NAMALWA (cell line): ENCODE measurements around the gene TNNT1.
"Not testable (repeated sequence)": the region's sequence is repeated elsewhere in the genome, so short reads cannot be mapped to it uniquely, and the experiment has no call there.

Experiments
- DNase-seq: peaks from one replicate; pipeline ENCODE4 v3.0.0-alpha.2; 2015; ENCODE audit warnings: low spot score

TNNT1 gene

DNA sequence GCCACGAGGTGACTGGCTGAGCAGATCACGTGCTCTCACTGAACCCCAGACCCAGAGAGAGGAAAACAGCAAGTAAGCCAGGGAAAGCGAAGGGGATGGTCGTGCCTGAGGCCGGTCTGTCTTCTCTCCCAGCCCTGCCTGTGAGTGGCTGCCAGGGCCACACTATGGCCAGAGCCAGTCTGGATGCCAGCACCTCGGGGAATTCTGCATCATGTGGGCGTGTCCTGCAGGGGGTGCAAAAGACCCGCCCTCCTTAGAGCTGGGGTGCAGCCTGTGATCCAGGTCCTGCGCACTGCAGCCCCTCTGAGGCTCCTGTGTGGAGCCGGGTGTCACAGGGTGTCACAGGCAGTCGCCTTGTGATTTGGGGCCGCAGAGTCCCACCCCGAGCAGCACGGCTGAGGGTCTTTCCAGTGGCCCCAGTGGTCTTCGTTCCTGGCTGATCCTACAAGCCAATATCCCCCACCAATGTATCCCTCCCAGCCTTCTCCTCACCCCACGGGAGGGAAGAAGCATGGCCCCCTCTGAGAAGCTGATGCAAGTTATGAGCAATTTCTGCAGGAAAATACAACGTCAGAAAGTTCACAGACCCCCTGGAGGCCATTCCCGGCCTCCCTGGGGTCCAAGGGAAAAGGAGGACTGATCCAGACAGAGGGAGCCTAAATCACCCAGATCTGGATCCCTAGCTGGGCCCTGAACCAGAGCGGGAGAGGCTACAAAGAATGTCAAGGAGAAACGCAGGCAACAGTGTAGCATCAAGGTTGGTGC is 39.3 kb downstream of the TNNT1 start:
- DNase-seq: no peak

GRCh38 chr19:55107252-55107651 is 41.8 kb downstream of the TNNT1 start:
- DNase-seq: not testable (repeated sequence)

DNA sequence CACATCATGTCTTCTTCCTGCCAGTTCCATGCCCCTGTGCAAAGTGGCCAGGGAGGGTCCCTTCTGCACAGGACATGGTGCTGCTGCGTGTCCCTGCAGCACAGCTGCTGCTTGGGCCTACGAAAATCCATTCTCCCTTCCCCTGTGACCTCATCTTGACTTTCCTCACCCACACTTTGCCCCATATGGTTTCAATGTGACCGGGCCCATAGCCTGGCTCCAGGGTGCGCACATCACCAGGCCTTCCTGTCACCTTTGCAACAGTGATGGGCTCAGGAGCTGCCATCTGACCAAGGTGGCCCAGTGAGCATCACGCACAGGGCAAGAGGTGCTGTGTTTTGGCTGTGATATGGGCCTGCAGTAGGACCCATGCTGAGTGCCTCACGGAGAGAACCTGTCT is 42.4 kb downstream of the TNNT1 start:
- no peak for DNase-seq

DNA sequence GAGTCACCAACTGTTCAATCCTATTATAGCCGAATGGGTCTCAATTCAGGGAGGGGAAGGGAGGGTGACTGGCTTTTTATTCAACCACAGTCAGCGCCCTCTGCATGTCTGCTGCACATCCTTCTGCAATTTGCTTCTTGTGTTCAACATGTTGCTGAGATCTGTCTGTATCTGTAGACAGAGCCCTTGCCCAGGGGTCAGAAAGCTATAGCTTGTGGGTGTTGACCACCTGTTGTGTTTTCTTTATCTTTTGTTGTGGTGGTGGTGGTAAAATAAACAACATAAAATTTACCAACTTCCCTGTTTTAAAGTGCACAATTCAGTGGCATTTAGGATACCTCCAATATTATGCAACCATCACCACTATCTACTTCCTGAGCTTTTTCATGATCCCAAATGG is 43.8 kb downstream of the TNNT1 start:
- DNase-seq: no peak

DNA sequence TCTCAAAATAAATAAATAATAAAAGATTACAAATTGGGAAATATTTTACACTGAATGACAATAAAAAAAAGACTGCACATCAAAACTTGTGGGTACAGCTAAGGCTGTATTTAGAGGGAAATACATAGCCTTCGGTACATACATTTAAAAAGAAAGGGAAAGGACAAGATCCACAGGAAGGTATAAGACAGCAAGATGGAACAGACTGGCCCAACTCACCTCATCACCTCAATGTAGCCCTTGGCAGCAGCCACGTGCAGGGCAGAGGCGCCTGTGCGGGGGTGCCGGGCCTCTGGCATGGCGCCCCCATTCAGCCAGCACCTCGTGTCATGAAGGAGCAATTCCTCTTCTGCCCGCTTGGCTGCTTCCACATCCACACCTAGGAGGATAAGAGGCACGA is 45.8 kb downstream of the TNNT1 start:
- no peak for DNase-seq

- DNase-seq: no peak
Observed at GRCh38 chr19:55101261-55101660, 47.7 kb downstream of the TNNT1 start.

DNA sequence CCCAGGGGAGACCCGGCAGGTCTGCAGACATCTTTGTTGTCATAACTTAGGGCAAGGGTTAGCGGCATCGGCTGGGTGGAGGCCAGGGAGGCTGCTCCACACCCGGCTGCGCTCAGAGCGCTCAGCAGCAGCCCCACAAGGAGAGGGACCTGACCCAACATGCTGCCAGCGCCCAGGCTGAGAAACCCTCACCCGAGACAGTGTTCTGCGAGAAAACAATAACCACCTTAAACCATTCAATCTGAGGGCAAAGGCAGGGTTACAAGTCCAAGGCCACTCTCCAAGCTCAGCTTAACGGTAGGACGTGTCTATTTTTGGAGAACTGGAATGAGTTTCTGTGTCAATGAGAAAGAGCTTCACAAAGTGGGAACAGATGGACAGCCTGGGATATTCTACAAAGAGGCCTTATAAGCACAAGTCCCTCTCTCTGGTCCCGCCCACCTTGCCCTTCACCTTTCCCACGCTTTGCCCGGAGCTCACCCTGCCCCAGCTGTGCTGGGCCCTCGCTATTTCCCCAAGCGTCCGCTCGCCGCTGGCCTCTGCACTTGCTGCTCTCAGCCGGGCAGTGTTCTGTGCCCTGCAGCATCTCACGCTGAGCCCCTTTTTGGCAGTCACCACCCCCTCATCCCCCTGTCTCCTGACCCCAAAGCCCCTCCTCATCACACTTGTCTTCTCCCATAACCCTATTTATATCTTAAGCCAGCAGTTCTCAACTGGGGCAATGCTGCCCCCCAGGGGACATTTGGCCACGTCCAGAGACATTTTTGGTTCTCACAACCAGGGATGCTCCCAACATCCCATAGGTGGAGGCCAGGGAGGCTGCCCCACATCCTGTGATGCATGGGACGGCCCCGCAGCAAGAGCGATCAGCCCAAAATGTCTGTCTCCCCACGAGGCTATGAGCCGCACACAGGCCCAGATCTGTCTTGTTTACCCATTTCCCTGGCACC is 49.2 kb downstream of the TNNT1 start:
- DNase-seq: no peak

DNA sequence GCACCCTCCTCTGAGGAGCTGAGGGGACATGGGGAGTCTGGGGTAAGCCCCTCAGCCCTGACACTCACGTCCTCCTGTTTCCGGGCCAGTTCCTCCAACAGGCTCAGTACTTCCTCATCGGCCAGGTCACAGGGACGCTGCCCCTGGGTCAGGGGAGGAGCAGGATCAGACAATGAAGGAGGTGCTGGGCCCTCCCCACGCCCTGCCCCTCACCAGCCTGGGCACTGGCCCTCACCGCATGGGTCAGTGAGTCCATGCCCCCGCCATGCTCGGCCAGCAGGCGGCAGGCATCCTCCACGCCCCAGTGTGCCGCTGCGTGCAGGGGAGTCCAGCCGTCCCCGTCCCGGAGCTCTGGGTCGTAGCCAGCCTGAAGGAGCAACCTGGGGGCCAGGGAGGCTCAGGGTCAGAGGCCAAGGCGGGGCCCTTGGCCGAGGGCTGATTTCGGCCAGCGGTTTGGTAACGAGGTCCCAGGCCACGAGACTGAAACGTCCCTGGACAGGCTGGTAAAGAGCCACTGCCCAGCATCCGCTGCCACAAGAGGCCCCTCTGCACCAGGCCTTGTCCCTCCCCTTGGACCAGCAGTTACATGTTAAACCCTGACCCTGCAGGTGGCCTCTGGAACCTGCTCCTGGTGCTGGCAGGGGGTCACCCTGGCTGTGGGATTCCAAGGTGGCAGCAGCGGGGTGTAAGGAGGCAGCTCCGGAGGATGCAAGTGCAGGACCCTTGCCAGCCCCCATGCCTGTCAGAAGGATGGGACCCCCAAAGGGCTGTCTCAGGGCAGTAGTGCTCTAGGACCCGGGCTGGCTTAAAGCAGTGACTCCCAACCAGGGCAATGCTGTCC is 50.1 kb downstream of the TNNT1 start:
- DNase-seq: no peak

GRCh38 chr19:55097864-55098715 is 50.9 kb downstream of the TNNT1 start:
- no peak for DNase-seq

DNA sequence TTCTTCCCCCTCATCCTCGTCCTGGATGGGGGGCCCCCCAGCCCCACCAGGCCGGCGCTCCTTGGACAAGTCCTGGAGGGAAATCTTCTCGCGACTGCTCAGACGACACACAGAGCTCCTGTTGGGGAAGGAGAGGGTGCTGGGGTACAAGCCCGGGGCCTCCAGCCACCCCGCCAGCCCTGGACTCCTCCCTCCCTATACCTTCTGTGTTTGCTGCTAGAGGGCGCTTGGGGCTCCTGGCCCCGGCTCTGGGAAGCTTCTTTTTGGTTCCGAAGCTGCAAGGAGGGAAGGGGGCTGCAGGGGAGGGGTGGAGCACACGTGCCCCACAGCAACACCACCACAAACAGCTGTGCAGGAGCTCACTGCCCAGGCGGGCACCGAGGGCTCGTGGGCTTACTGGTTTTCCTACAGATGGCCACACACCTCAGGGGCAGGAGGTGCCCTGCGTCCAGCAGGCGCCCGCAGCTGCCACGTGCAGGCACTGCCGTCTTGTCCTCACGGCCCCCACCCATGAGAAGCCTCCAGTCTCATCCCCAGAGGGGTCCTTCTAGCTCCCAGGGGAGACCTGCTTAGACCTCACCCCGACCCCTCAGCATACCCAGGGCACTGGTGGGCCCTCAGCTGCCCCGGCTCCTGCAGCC is 52.8 kb downstream of the TNNT1 start:
- DNase-seq: peak; percentile 41

DNA sequence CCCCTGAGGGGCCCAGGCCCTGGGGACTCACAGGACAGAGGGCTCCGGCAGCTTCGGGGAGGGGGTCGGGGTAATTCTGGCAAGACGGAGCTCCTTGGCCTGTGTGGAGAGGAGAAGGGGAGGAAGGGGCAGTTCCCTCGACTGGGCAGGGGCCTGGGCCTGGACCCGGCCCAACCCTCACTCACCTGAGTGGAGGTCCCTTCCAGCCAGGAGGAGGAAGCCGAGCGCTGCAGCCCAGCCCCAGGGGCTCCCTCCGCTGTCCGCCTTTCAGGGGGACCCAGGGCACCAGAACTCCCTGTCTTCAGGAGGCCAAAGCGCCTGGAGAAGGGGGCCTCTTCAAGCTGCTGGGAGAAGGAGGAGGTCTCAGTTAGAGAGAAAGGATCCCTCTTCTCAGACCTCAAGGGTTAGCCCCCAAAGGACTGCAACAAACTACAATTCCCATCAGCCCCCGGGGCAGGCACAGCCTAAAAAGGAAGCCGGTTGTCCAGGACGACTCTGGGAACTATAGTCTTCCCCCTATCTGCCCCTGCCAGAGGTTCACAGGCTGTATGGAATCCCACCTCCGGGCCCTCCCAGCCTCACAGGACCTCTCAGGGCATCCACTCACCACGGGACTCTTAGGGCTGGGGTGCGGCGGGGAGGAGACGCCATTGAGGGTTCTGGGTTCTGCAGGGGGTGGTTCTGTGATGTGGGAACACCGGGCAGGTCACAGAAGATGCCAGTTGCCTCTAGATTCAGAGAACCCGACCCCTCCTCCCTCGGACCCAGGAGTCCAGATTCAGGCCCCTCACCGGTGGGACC is 53.5 kb downstream of the TNNT1 start:
- DNase-seq: peak; percentile 44

GRCh38 chr19:55094456-55095259 is 54.3 kb downstream of the TNNT1 start:
- no peak for DNase-seq

GRCh38 chr19:55092423-55093318 is 56.3 kb downstream of the TNNT1 start:
- DNase-seq: no peak

DNA sequence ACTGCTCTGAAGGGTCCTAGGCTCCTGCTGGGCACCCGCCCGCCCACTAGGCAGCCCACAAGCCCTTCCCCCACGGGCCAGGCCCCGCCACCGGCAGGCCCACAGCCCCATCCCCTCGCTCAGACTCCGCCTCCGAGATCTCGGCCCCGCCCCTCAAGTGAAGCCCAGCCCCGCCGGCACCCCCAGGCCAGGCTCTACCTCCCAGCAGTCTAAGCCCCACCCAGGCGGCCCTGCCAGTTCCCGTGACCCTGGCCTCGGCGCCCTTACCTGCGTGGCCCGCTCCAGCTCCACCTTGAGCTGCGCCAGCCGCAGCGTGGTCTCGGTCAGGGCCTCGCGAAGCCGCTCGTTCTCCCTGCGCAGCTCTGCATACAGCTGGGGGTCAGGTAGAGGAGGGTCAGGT is 57.1 kb downstream of the TNNT1 start:
- DNase-seq: no peak

GRCh38 chr19:55091126-55091910 is 57.7 kb downstream of the TNNT1 start:
- no peak for DNase-seq

DNA sequence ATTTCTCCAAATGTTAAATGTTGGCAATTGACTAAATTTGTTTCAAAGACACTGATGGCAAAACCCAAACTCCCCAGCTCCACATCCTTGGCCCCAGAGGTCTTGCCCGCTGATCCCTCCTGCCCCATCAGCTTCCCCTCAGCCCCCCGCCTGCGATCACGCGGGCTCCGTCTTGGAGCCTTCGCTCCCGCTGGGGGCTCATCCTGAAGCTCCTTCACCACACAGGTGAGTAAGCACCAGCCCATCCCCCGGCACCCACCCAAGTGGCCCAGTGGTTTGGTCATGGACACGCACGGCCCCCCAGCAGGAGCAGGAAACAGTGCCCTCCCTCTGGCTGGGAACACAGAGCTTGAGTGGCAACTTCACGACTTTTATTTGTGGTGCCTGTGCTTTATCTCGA is 58.4 kb downstream of the TNNT1 start:
- DNase-seq: no peak

DNA sequence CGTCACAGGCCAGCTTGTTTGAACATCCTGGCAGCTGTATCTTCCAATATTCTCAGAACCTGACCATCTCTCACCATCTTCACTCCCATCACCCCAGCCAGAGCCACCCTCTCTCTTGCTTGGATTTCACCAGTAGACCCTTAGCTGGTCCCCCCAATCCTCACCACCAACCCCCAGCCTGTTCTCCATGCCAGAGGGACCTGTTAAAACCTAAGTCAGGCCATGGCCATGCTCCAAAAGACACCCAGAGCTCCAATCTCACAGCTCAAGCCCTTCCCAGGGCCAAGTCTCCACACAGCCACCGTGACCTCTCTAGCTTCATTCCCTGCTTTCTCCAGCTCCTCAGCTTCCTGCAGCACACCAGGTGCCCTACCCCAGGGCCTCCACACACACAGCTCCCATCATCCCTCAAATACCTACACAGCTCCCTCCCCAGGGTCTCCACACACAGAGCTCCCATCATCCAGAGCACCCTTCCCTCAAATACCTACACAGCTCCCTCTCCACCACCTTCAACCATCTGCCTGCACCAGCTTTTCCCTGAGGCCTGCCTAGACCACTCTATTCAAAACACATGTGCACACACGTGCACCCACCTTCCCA is 59.6 kb downstream of the TNNT1 start:
- DNase-seq: no peak
